SIG-M5 (cell line): ENCODE results near the gene ITGAE.
"Not testable (repeated sequence)": the region's sequence is repeated elsewhere in the genome, so short reads cannot be mapped to it uniquely, and the experiment has no call there.

Experiments used
- DNase-seq: peaks from one replicate; lab custom pipeline; 2025; lab: John Stamatoyannopoulos, UW

Gene ITGAE

GRCh38 chr17:3800362-3801271 is at the start of gene ITGAE:
Gene ITGAE, minus strand, starts transcription at chr17:3801188. Its CDS starts 44 bp downstream, at chr17:3801144.
- no peak for DNase-seq

DNA sequence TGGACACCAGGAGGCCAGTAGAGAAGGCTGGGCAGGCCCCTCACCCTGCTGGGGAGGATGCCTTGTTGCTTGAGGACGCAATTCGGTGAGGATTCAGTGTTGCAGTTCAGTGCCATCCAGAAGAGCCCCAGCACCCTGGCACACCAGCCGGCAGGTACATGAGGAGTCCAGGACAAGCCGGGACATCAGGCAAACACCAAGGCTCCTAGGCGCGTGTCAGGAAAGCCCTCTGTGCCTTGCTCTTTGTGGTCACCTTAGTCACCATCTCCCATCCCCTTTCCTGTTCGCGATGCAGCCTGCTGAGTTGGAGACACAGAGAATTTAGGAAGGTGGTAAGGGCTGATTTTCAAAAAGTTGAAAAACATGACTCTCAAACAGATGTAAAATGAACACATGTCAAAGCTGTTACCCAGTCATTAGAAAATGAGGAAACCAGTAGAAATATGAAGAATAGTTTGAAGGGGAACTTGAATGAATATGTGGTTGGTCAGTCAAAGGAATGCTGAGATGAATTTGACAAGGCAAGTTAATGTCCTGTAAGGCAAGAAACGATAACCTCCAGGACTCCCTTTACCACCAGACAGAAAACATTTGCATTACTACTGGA is 47.3 kb upstream of the ITGAE start:
- DNase-seq = no peak

DNA sequence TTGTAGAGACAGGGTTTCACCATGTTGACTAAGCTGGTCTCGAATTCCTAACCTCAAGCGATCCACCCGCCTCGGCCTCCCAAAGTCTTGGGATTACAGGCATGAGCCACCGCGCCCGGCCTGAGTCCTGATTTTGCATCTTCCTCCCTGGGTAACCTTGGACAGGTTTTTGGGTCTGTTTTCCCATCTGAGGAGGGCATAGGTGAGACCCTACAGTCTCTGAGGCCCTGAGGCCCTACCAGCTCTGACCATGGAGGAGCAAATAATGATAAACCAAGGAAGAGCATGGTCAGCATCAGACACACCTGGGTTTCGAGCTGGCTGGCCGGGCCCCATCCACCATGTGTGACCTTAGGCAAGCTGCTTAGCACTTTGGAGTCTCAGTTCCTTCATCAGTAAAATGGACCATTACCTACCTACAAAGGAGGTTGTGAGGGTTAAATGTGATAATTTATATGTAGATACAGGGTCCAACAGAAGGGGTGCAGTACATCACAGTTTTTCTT is 46.2 kb upstream of the ITGAE start:
- DNase-seq = no peak

DNA sequence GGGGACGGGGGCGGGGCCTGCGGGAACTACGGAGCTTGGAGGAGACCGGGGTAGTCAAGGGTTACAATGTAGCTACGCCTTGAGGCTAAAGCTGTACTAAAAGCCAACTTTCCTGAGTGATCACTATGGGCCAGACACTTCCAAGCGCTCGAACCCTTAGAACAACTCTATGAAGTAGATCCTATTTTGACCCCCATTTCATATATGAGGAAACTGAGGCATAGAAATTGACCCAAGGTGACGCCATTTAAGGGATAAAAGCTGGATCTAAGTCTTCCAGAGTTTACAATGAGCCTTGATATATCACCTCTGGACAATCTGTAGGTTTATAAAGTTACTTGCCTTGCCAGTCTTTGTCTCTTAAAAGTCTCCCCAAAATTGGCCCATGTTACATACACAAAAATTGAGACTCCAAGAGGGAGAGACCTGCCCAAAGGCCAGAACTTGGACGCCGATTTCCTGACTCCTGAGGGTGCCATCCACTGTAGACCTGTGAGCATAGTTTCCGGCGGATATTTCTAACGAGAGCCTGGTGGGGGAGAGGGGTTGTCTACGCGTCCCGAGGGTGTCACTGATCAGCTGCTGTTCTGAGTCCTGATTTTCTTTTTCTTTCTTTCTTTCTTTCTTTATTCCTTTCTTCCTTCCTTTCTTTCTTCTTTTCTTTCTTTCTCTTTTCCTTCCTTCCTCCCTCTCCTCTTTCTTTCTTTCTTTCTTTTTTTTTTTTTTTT is 45.6 kb upstream of the ITGAE start:
- DNase-seq = no peak

- DNase-seq = no peak
Measured at GRCh38 chr17:3845621-3846436, 44.8 kb upstream of the ITGAE start, which contains the start of gene NCBP3. Gene NCBP3, minus strand, starts transcription at chr17:3846246. Its CDS starts 23 bp downstream, at chr17:3846223.

- DNase-seq = no peak
Measured at GRCh38 chr17:3845291-3845620, 44.3 kb upstream of the ITGAE start.

- DNase-seq = not testable (repeated sequence)
Measured at GRCh38 chr17:3844556-3844955, 43.6 kb upstream of the ITGAE start.

DNA sequence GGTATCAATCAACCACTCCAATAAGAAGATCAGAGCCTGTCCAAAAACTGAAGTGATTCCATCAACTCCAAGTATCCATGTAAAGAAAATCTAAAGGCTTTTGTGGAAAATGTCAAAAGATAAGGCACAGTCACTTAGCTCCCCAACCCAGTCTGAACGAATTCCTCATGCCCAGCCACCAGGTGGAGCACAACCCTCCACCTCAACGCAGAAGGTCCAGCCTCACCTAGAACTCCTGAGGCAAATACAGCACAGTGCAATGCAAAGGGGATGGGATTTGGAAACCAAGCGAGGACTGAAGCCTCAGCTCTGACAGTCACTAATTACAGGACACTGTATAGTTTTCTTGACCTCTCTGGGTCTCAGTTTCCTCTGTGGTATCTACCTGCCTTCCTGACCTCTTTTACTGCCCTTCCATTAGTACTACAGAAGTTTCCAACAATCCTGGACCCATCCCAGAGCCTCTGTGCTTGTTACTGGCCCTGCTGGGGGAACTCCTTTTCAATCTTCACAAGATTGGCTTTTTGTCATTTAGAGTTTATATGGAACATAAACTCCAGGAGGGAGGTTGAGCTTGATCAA is 43.0 kb upstream of the ITGAE start:
- no peak for DNase-seq

- DNase-seq = no peak
Measured at GRCh38 chr17:3838206-3838605, 37.2 kb upstream of the ITGAE start.

DNA sequence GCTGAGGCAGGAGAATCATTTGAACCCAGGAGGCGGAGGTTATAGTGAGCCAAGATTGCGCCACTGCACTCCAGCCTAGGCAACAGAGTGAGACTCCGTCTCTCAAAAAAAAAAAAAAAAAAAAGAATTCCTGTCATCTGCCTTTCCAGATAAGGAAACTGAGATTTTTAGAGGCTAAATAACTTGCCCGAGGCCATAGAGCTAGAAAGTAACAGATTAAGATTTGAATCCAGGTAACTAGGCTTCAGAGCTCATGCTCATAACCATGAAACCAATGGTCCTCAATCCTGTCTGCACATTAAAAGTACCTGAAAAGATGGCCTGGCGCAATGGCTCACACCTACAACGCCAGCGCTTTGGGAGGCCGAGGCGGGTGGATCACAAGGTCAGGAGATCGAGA is 35.6 kb upstream of the ITGAE start:
- no peak for DNase-seq

GRCh38 chr17:3835410-3836229 is 34.6 kb upstream of the ITGAE start:
- no peak for DNase-seq

- peak; percentile 63 for DNase-seq
Measured at GRCh38 chr17:3834811-3835210, 33.8 kb upstream of the ITGAE start.

GRCh38 chr17:3828852-3829232 is 27.9 kb upstream of the ITGAE start:
- DNase-seq = no peak

DNA sequence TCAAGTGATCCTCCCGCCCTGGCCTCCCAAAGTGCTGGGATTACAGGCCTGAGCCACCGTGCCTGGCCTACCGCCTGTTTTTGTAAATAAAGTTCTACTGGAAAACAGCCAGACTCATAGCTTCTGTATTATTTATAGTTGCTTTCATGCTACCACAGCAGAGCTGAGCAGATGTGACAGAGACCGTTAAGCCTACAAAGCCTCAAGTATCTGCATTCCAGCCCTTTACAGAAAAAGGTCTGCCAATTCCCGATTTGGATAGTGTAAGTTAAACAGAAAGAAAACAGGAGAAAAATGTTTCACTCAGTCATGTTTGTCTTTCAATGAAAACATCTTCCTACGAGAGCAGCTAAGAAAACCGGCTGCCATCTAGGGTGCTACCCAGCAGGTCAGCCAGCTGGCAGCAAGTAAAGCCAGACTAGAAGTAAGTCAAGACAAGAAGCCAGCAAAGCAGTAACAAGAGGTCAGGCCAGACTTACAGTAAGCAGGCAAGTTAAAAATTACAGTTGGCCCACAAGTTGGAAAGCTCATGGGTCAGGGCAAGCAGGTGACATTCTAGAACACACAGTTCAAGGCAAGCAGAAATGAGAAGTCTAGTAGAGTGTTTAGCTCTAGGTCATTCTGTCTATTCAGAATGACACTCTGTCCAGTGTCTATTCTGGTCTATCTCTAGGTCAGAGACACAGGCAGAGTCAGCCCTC is 27.3 kb upstream of the ITGAE start:
- DNase-seq = no peak

- DNase-seq = no peak
Measured at GRCh38 chr17:3827124-3827773, 26.3 kb upstream of the ITGAE start.

- no peak for DNase-seq
Measured at GRCh38 chr17:3826191-3826590, 25.2 kb upstream of the ITGAE start.

- no peak for DNase-seq
Measured at GRCh38 chr17:3821101-3821500, 20.1 kb upstream of the ITGAE start.

- DNase-seq = no peak
Measured at GRCh38 chr17:3818786-3819185, 17.8 kb upstream of the ITGAE start.

- no peak for DNase-seq
Measured at GRCh38 chr17:3817851-3818605, 17.0 kb upstream of the ITGAE start.
